SK-N-SH treated with all-trans-retinoic acid at 6 μM for 48 hours (cell line): ENCODE results near the gene LYPD4.
"Not testable (repeated sequence)": the region's sequence is repeated elsewhere in the genome, so short reads cannot be mapped to it uniquely, and the experiment has no call there.

Source experiments
- BACH2 ChIP-seq: fragments of 250-450 bp; sonication (Bioruptor Pico); IDR thresholded peaks from 2 replicates; pipeline ENCODE4 v1.9.0; 2021; ENCODE audit warnings: mild to moderate bottlenecking, borderline replicate concordance
- GLIS3 ChIP-seq: fragments of 250-450 bp; sonication (Bioruptor Pico); IDR thresholded peaks from 2 replicates; pipeline ENCODE4 v1.5.0; 2020; ENCODE audit warnings: mild to moderate bottlenecking, moderate library complexity
- RARB ChIP-seq: fragments of 250-450 bp; sonication (Bioruptor Pico); IDR thresholded peaks from 2 replicates; pipeline ENCODE4 v1.8.0; 2021; ENCODE audit warnings: mild to moderate bottlenecking, moderate library complexity
- TOX ChIP-seq: fragments of 250-450 bp; sonication (Bioruptor Pico); IDR thresholded peaks from 2 replicates; pipeline ENCODE4 v1.8.0; 2021; ENCODE audit warnings: mild to moderate bottlenecking, moderate library complexity, borderline replicate concordance
- ZNF565 ChIP-seq: fragments of 450-650 bp; formaldehyde crosslinking; conservative IDR thresholded peaks from 2 replicates; pipeline ENCODE4 v1.5.0; 2020; ENCODE audit warnings: low read depth, mild to moderate bottlenecking, moderate library complexity
- TF ChIP-seq, protein P1 (sequence below): fragments of 250-450 bp; sonication (Bioruptor Pico); IDR thresholded peaks from 2 replicates; pipeline ENCODE4 v1.5.0; 2020; ENCODE audit warnings: mild to moderate bottlenecking, moderate library complexity
- TF ChIP-seq, protein P2 (sequence below): fragments of 250-450 bp; sonication (Bioruptor Pico); IDR thresholded peaks from 2 replicates; pipeline ENCODE4 v1.5.1; 2021; ENCODE audit warnings: mild to moderate bottlenecking, moderate library complexity
- TF ChIP-seq, protein P3 (sequence below): fragments of 250-450 bp; sonication (Bioruptor Pico); IDR thresholded peaks from 2 replicates; pipeline ENCODE4 v1.8.0; 2020; ENCODE audit warnings: mild to moderate bottlenecking, moderate library complexity, borderline replicate concordance
- TF ChIP-seq, protein P4 (sequence below): fragments of 250-450 bp; sonication (Bioruptor Pico); IDR thresholded peaks from 2 replicates; pipeline ENCODE4 v1.8.0; 2021; ENCODE audit warnings: low read depth, mild to moderate bottlenecking, moderate library complexity, borderline replicate concordance

DNA sequence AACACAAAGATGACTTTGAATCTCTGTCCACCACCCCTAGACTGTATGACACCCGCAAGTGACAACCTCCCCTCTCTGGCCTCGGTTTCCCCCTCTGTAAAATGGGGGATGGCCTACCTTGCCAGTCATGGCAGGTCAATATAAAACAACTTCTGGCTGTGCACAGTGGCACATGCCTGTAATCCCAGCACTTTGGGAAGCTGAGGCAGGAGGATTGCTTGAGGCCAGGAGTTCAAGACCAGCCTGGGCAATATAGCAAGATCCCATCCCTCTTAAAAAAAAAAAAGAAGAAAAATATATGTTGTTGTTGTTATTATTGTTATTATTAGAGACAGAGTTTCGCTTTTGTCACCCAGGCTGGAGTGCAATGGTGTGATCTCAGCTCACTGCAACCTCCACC lies 31.5 kb upstream of the LYPD4 start:
- TF ChIP-seq, protein P1, sequence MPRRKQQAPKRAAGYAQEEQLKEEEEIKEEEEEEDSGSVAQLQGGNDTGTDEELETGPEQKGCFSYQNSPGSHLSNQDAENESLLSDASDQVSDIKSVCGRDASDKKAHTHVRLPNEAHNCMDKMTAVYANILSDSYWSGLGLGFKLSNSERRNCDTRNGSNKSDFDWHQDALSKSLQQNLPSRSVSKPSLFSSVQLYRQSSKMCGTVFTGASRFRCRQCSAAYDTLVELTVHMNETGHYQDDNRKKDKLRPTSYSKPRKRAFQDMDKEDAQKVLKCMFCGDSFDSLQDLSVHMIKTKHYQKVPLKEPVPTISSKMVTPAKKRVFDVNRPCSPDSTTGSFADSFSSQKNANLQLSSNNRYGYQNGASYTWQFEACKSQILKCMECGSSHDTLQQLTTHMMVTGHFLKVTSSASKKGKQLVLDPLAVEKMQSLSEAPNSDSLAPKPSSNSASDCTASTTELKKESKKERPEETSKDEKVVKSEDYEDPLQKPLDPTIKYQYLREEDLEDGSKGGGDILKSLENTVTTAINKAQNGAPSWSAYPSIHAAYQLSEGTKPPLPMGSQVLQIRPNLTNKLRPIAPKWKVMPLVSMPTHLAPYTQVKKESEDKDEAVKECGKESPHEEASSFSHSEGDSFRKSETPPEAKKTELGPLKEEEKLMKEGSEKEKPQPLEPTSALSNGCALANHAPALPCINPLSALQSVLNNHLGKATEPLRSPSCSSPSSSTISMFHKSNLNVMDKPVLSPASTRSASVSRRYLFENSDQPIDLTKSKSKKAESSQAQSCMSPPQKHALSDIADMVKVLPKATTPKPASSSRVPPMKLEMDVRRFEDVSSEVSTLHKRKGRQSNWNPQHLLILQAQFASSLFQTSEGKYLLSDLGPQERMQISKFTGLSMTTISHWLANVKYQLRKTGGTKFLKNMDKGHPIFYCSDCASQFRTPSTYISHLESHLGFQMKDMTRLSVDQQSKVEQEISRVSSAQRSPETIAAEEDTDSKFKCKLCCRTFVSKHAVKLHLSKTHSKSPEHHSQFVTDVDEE (CRISPR knock-in tag): not testable (repeated sequence)
- not testable (repeated sequence) for TF ChIP-seq BACH2; TOX (CRISPR knock-in tag); ZNF565 (CRISPR knock-in tag); GLIS3; RARB
- TF ChIP-seq, protein P2, sequence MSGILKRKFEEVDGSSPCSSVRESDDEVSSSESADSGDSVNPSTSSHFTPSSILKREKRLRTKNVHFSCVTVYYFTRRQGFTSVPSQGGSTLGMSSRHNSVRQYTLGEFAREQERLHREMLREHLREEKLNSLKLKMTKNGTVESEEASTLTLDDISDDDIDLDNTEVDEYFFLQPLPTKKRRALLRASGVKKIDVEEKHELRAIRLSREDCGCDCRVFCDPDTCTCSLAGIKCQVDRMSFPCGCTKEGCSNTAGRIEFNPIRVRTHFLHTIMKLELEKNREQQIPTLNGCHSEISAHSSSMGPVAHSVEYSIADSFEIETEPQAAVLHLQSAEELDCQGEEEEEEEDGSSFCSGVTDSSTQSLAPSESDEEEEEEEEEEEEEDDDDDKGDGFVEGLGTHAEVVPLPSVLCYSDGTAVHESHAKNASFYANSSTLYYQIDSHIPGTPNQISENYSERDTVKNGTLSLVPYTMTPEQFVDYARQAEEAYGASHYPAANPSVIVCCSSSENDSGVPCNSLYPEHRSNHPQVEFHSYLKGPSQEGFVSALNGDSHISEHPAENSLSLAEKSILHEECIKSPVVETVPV (CRISPR knock-in tag): not testable (repeated sequence)
- TF ChIP-seq, protein P3, sequence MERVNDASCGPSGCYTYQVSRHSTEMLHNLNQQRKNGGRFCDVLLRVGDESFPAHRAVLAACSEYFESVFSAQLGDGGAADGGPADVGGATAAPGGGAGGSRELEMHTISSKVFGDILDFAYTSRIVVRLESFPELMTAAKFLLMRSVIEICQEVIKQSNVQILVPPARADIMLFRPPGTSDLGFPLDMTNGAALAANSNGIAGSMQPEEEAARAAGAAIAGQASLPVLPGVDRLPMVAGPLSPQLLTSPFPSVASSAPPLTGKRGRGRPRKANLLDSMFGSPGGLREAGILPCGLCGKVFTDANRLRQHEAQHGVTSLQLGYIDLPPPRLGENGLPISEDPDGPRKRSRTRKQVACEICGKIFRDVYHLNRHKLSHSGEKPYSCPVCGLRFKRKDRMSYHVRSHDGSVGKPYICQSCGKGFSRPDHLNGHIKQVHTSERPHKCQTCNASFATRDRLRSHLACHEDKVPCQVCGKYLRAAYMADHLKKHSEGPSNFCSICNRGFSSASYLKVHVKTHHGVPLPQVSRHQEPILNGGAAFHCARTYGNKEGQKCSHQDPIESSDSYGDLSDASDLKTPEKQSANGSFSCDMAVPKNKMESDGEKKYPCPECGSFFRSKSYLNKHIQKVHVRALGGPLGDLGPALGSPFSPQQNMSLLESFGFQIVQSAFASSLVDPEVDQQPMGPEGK (CRISPR knock-in tag): not testable (repeated sequence)
- TF ChIP-seq, protein P4, sequence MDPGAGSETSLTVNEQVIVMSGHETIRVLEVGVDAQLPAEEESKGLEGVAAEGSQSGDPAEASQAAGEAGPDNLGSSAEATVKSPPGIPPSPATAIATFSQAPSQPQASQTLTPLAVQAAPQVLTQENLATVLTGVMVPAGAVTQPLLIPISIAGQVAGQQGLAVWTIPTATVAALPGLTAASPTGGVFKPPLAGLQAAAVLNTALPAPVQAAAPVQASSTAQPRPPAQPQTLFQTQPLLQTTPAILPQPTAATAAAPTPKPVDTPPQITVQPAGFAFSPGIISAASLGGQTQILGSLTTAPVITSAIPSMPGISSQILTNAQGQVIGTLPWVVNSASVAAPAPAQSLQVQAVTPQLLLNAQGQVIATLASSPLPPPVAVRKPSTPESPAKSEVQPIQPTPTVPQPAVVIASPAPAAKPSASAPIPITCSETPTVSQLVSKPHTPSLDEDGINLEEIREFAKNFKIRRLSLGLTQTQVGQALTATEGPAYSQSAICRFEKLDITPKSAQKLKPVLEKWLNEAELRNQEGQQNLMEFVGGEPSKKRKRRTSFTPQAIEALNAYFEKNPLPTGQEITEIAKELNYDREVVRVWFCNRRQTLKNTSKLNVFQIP (CRISPR knock-in tag): not testable (repeated sequence)
